ENCODE measurements around the gene SPATA25. TPM values are rescaled to one million over a fixed set of nuclear protein-coding genes. Genes with fewer than 3 reads are reported as not detected.
A peak's percentile ranks its signal among the peaks of the same experiment; 100 is the strongest.
"Not testable (repeated sequence)": the region's sequence is repeated elsewhere in the genome, so short reads cannot be mapped to it uniquely, and the experiment has no call there.

The SPATA25 gene, protein sequence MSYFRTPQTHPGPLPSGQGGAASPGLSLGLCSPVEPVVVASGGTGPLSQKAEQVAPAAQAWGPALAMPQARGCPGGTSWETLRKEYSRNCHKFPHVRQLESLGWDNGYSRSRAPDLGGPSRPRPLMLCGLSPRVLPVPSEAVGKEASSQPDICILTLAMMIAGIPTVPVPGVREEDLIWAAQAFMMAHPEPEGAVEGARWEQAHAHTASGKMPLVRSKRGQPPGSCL
- polyA plus RNA-seq (ENCODE audit: low read depth in 6 of 6), result not detected

DNA sequence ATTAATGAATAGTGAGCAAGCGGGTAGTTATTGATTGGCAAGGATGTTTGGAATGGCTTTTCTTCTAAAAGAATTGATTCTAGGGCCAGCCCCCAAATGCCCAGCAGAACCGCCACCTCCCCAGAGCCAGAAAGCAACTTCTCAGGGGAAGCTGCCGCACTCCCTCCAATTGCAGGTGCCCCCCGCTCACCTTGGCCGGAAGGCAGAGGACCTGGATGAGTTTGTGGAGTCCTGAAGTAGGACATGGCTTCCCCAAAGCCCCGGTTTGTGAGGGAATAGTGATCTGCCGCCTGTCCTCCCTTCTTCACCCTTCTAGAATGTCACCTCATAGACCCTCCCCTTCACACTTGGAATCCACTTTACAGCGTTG is at the start of gene SPATA25:
SPATA25 (minus strand) TSS at position 277 of the 370 bp plus-strand sequence; CDS start at position 245, 32 bp downstream.
- no peak for DNase-seq
- H3K4me1 Mint-ChIP-seq, result peaks cover 24 to 36% (median 34%) of the 10 kb centered on the region in 3 donors
- H3K36me3 Mint-ChIP-seq, result peaks cover 0 to 13% of the 10 kb centered on the region in 2 donors
- H3K4me3 Mint-ChIP-seq, result peak within 1 kb of the TSS in 1 of 8 donors; percentile 91
- H3K9me3 Mint-ChIP-seq, result no peaks in the 10 kb centered on the region
- H3K27ac Mint-ChIP-seq, result peak within 1 kb of the TSS in 3 of 6 donors; percentile 20 to 51 (median 29)
- H3K27me3 Mint-ChIP-seq, result no peaks in the 10 kb centered on the region
- no peak for ATAC-seq (ENCODE audit: low read depth in 2 of 2)

DNA sequence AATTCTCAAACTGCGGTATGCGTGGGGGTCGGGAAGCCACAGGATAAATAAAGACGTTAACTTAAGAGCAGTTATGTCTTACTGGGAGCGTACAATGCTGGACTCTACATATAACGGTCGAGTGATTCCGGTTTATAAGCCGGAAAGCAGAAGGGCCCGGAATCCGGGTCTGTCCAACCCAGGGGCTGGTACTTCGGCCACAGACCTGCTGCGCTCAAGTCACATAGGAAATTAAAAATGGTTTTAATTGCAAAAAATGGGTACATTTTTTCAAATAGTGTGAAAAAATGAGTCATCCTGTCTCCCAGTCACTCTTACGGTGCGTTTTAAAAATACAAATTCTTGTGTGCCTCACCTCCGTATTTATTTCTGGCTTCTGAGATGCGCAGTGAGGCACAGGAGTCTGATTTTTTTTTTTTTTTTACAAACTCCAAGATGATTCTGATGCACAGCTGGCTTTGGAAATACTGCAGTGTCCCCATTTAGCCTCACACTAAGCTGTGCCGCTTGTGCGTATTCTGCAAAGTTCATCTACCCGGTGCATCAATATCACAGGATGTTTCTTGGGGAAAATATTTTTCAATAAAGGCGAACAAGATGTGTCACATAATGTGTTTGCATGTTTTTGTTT is 48.1 kb upstream of the SPATA25 start:
- peak overlapping the region; percentile 90 to 99 (median 96) for H3K27ac Mint-ChIP-seq
- H3K36me3 Mint-ChIP-seq, result peaks cover 20 to 24% of the 10 kb centered on the region in 2 donors
- ATAC-seq (ENCODE audit: low read depth in 2 of 2) (no peak), DNase-seq (no peak)
- no peaks in the 10 kb centered on the region for H3K9me3 Mint-ChIP-seq
- H3K27me3 Mint-ChIP-seq, result no peaks in the 10 kb centered on the region
- peak overlapping the region; percentile 94 to 99 (median 97) for H3K4me3 Mint-ChIP-seq
- peaks cover 10 to 34% (median 34%) of the 10 kb centered on the region in 3 donors for H3K4me1 Mint-ChIP-seq

DNA sequence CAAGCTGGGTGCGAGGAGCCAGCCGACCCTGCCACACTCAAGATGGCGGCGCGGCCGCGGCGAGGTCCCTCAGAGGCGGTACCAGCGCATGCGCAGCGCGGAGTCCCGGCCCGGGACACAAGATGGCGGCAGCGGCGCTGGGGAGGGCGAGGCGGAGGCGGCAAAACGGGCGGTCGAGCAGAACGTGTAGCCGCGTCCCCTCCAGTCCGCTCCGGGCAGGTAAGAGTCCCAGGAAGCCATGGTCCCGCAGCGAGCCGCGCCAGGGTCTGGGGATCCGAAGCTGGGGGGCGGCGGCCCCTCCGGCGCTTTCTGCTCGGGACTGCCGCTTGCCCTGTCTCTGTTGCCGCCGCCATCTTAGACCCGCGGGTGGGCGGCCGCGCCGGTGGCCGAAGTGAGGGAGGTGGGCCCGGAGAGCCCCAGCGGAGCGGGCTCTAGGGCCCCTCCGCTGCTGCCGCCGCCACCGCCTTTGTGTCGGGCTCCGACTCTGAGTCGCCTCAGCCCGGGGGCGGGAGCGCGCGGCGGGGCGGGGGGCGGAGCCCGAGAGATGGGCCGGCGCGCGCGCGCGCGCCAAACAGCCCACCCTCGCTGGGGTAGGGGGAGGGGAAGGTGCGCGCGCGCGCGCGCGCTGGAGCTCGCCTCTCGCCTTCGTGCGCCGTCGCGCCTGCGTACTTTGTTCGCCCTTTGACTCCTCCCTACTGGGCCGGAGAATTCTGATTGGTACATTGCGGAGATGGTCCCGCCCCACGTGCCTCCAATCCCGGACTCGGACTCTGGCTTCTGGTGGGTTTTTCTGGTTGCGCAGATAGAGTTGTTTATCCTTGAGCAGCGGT is 47.4 kb upstream of the SPATA25 start, which contains the start of gene PCIF1:
PCIF1 (plus strand) TSS at position 98 of the 830 bp plus-strand sequence. CDS start 4,317 bp downstream, outside the sequence.
- H3K36me3 Mint-ChIP-seq, result peaks cover 19 to 23% of the 10 kb centered on the region in 2 donors
- ATAC-seq (ENCODE audit: low read depth in 2 of 2) (peak; percentile 78 to 82), DNase-seq (peak; percentile 99)
- peak within 1 kb of the TSS; percentile 95 to 99 (median 99) for H3K4me3 Mint-ChIP-seq
- H3K27me3 Mint-ChIP-seq, result no peaks in the 10 kb centered on the region
- peaks cover 10 to 34% (median 34%) of the 10 kb centered on the region in 3 donors for H3K4me1 Mint-ChIP-seq
- H3K27ac Mint-ChIP-seq, result peak within 1 kb of the TSS; percentile 94 to 99 (median 97)
- H3K9me3 Mint-ChIP-seq, result no peaks in the 10 kb centered on the region

DNA sequence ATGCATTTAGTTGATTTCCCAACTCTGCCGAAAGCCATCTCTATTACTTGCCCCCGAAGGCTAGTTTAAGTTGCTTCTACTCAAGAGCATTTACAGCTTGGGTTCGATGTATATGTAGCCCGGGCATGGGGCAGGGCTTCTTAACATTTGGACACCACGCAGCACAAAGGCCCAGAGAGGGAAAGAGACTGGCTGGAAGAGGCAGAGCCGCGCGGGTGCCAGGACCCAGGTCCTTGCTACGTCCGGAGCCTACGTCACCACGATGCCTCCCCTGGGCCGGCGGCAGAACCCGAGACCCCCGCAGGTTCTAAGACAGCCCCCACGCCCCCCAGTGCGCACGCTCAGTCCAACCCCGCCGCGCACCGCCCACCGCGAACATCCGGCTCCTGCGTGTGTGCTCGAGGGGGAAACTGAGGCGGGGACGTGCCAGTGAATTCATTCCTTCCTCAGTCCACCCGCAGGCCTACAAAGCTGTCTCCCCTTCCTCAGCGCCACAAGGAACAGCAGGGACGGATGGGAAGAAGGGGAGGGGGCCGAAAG is 46.7 kb upstream of the SPATA25 start:
- H3K36me3 Mint-ChIP-seq, result peaks cover 13 to 16% of the 10 kb centered on the region in 2 donors
- DNase-seq, result no peak
- peak overlapping the region; percentile 94 to 98 (median 96) for H3K27ac Mint-ChIP-seq
- H3K4me3 Mint-ChIP-seq, result peak overlapping the region; percentile 95 to 99 (median 98)
- H3K27me3 Mint-ChIP-seq, result no peaks in the 10 kb centered on the region
- H3K9me3 Mint-ChIP-seq, result no peaks in the 10 kb centered on the region
- ATAC-seq (ENCODE audit: low read depth in 2 of 2), result peak in 1 of 2 donors; percentile 3
- H3K4me1 Mint-ChIP-seq, result peaks cover 10 to 30% (median 28%) of the 10 kb centered on the region in 3 donors

DNA sequence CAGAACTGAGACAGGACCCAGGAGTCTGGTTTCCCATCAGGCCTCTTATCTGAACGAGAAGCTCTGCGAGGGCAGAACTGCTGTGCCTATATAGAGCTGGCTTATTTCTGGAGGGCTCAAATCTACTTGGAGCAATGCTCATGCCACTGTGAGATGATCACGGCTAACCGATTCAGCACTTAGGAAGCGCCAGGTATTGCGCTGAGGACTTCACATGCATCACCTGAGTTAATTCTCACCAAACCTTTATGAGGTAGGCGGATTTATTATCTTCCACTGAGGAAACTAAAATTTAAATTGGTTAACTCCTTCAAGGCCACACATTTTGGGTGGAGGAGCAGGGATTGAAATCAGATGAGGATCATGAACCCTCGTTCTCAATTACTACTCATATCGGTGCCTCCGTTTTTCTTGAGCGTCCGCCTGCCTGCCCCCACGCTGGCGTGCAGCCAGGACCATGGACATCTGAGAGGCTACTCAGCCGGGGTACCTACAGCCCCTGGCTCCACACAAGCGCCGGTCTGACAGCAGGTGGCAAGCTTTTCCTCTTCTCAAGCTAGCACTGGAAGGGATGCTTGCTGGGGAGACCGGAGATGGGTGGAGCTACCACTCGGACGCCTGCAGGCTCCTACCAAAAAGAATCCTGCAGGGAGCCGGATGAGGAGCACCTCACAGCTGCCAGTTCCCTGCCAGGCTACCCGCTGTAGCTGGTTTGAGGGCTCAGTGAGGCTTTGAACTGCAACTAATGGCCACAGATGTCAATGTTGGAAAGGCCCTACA is 46.0 kb upstream of the SPATA25 start:
- Mint-ChIP-seq H3K27ac (peak overlapping the region; percentile 94 to 98 (median 96)), H3K9me3 (no peaks in the 10 kb centered on the region), H3K27me3 (no peaks in the 10 kb centered on the region), H3K4me3 (peak overlapping the region; percentile 95 to 99 (median 98)), H3K4me1 (peaks cover 8 to 26% (median 25%) of the 10 kb centered on the region in 3 donors), H3K36me3 (peaks cover 11 to 12% of the 10 kb centered on the region in 2 donors)
- DNase-seq (peak; percentile 32), ATAC-seq (ENCODE audit: low read depth in 2 of 2) (no peak)

DNA sequence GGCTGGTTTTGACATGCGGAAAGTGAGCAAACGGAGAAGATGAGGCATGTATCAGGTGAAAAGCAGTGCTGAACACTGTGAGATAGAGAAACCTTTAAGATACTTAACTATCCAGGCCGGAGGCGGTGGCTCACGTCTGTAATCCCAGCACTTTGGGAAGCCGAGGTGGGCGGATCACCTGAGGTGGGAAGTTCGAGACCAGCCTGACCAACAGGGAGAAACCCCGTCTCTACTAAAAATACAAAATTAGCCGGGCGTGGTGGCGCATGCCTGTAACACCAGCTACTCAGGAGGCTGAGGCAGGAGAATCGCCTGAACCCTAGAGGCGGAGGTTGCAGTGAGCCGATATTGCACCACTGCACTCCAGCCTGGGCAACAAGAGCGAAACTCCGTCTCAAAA is 44.3 kb upstream of the SPATA25 start:
- Mint-ChIP-seq H3K27ac (peak overlapping the region in 1 of 6 donors; percentile 16), H3K4me3 (peak overlapping the region in 5 of 8 donors; percentile 15 to 95 (median 41)), H3K4me1 (peaks cover 4 to 25% (median 17%) of the 10 kb centered on the region in 3 donors)
- not testable (repeated sequence) for ATAC-seq (ENCODE audit: low read depth in 2 of 2); H3K36me3 Mint-ChIP-seq; H3K27me3 Mint-ChIP-seq; H3K9me3 Mint-ChIP-seq; DNase-seq

DNA sequence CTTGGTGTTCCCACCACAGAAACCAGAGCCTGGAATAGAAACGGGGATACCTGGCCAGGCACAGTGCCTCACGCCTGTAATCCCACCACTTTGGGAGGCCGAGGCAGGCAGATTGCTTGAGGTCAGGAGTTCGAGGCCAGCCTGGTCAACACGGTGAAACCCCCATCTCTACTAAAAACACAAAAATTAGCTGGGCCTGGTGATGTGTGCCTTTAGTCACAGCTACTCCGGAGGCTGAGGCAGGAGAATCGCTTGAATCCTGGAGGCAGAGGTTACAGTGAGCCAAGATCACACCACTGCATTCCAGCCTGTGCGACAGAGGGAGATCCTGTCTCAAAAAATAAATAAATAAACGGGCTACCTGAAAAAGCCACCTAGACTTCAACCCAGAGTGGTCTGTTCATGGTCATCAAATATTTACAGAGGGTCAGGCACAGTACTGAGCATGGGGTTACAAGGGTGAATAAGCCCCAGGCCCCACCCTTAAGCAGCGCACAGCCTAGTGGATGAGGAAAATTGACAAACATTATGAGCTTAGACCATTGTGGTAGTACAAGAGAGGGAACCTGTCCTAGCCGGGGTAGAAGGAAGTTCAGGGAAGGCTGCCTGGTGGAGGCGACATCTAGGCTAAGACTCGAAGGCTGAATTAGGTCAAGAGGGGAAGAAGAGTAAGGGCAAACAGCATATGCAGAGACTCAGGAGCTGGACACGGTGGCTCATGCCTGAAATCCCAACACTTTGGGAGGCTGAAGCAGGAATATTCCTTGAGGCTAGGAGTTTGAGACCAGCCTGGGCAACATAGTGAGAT is 39.9 kb upstream of the SPATA25 start:
- DNase-seq, result no peak
- Mint-ChIP-seq H3K4me3 (no peak overlapping the region), H3K9me3 (no peaks in the 10 kb centered on the region), H3K27me3 (peaks cover 0 to 4% (median 0%) of the 10 kb centered on the region in 3 donors), H3K36me3 (no peaks in the 10 kb centered on the region), H3K27ac (peak overlapping the region in 1 of 6 donors; percentile 47), H3K4me1 (peaks cover 0 to 12% (median 4%) of the 10 kb centered on the region in 3 donors)
- no peak for ATAC-seq (ENCODE audit: low read depth in 2 of 2)

DNA sequence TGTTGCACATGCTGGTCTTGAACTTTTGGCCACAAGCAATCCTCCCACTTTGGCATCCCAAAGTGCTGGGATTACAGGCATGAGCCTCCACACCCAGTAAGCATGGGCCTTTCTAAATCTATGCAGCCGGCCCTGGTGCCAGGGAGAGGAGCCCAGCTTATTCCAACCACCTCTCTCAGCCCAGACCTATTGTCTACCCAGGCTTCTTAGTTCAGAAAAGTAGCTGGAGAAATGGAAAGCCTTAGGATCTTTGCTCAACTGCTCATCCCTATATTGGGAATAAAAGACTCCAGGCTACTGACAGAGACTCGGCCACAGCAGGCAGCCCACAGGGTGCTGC is 39.3 kb upstream of the SPATA25 start:
- peaks cover 0 to 15% (median 5%) of the 10 kb centered on the region in 3 donors for H3K4me1 Mint-ChIP-seq
- no peak overlapping the region for H3K4me3 Mint-ChIP-seq
- peaks cover 0 to 10% (median 4%) of the 10 kb centered on the region in 3 donors for H3K27me3 Mint-ChIP-seq
- ATAC-seq (ENCODE audit: low read depth in 2 of 2) (no peak), DNase-seq (no peak)
- no peak overlapping the region for H3K27ac Mint-ChIP-seq
- no peaks in the 10 kb centered on the region for H3K9me3 Mint-ChIP-seq
- H3K36me3 Mint-ChIP-seq, result no peaks in the 10 kb centered on the region

DNA sequence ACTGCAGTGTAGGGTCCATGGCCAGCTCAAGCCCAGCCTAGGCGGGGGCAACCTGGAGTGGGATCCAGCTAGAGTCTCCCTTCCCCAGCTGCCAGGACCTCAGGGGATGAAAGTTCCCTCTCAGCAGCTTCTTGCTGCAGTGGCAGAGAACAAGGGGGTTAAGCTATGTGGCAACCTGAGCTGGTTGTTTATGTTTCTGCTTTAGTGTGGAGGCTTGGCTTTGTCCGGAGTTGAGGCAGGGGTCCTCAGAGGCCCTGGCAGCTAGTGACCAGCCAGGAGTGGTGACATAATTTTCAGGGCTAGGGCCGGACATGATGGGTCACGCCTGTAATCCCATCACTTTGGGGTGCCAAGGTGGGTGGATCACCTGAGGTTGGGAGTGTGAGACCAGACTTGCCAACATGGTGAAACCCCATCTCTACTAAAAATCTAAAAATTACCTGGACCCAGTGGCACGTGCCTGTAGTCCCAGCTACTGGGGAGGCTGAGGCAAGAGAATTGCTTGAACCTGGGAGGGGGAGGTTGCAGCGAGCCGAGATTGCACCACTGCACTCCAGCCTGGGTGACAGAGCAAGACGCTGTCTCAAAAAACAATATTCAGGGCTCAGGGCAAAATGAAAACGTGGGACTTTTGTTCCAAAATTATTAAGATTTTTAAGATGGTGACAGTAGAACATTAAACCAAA is 38.5 kb upstream of the SPATA25 start:
- Mint-ChIP-seq H3K27ac (no peak overlapping the region), H3K36me3 (no peaks in the 10 kb centered on the region), H3K9me3 (no peaks in the 10 kb centered on the region), H3K27me3 (peaks cover 0 to 17% (median 11%) of the 10 kb centered on the region in 3 donors), H3K4me1 (peaks cover 0 to 18% (median 7%) of the 10 kb centered on the region in 3 donors), H3K4me3 (no peak overlapping the region)
- DNase-seq, result no peak
- ATAC-seq (ENCODE audit: low read depth in 2 of 2), result no peak

DNA sequence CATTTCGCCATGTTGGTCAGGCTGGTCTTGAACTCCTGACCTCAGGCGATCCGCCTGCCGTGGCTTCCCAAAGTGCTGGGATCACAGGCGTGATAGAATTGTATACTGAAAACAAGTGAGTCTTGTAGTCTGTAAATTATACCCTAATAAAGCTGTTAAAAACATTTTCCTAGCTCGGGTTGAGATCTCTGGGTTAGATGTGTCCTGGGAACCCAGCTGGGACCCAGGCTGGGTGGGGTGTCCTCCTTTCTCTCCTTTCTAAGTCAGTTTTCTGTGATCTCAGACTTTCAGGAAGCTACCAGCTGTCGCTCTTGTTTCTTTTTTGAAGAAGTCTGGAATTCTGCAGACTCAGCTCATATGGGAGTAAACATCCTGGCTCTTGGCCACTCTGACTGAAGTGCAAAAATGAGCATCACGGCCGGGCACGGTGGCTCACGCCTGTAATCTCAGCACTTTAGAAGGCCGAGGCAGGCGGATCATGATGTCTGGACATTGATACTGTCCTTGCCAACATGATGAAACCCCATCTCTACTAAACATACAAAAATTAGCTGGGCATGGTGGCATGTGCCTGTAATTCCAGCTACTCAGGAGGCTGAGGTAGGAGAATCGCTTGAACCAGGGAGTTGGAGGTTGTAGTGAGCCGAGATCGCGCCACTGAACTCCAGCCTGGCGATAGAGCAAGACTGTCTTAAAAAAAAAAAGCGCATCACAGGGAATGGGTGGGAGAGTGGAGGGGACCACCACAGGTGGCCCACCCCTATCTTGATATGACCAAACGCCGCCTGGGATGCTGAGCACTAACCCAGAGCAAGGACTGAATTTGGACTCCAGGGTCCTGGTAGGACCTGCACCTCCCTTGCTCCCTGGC is 37.2 kb upstream of the SPATA25 start:
- peaks cover 4 to 29% (median 25%) of the 10 kb centered on the region in 3 donors for H3K27me3 Mint-ChIP-seq
- no peak overlapping the region for H3K4me3 Mint-ChIP-seq
- ATAC-seq (ENCODE audit: low read depth in 2 of 2), result no peak
- H3K9me3 Mint-ChIP-seq, result no peaks in the 10 kb centered on the region
- no peak for DNase-seq
- H3K36me3 Mint-ChIP-seq, result no peaks in the 10 kb centered on the region
- H3K27ac Mint-ChIP-seq, result peak overlapping the region in 1 of 6 donors; percentile 47
- peaks cover 0 to 18% (median 7%) of the 10 kb centered on the region in 3 donors for H3K4me1 Mint-ChIP-seq
